ENCODE data around the gene RNF14. TPM values are rescaled to one million over a fixed set of nuclear protein-coding genes. Genes with fewer than 3 reads are reported as not detected.

The RNF14 gene
- total RNA-seq, 1 experiment from 2014 or later: 37.5 TPM

DNA sequence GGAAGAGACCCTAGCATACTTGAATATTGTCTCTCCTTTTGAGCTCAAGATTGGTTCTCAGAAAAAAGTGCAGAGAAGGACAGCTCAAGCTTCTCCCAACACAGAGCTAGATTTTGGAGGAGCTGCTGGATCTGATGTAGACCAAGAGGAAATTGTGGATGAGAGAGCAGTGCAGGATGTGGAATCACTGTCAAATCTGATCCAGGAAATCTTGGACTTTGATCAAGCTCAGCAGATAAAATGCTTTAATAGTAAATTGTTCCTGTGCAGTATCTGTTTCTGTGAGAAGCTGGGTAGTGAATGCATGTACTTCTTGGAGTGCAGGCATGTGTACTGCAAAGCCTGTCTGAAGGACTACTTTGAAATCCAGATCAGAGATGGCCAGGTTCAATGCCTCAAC is 9.5 kb downstream of the RNF14 start:
- ChIA-PET RAD21 (ENCODE audit: low non-redundant PET in 1 of 2, low total read pairs in 2 of 2, uncharacterized antibody in 2 of 2, unreplicated experiment in 2 of 2) (no interaction called here), CTCF (interaction anchor here (1.9 to 2.4 kb wide), 2 partner anchors 9 to 13 kb away, joined by 7 to 10 read pairs; partner anchors contain the start of gene RNF14), POLR2A (no interaction called here)
- Histone ChIP-seq H3K4me1 (ENCODE audit: control insufficient read depth in 1 of 2, insufficient read depth in 2 of 2, low read length in 2 of 2) (no peaks in the 10 kb centered on the region), H3K79me2 (ENCODE audit: insufficient read depth, low read length) (no peaks in the 10 kb centered on the region), H3K9me2 (ENCODE audit: insufficient read depth) (no peaks in the 10 kb centered on the region), H4K20me1 (ENCODE audit: insufficient read depth) (no peaks in the 10 kb centered on the region), H3K36me3 (ENCODE audit: control insufficient read depth in 1 of 2, insufficient read depth in 2 of 2, low read length in 2 of 2) (peaks cover 36 to 48% of the 10 kb centered on the region in 2 experiments), H3K27ac (ENCODE audit: low read depth, low read length) (no peak overlapping the region), H3K9ac (ENCODE audit: low read length) (no peak overlapping the region), H3K27me3 (ENCODE audit: insufficient read depth, low read length) (no peaks in the 10 kb centered on the region), H3K4me3 (replicated peaks in 1 of 2; ENCODE audit: low read depth in 1 of 2, low read length in 2 of 2) (no peak overlapping the region), H3K4me2 (ENCODE audit: low read length) (no peak overlapping the region), H3K9me3 (ENCODE audit: control insufficient read depth in 1 of 2, insufficient read depth in 1 of 2, low read depth in 1 of 2, low read length in 2 of 2) (no peaks in the 10 kb centered on the region), H2AFZ (ENCODE audit: low read depth, low read length, poor library complexity, severe bottlenecking) (no peak overlapping the region)
- BruUV-seq (replicated peaks): no TSS peak
- TF ChIP-seq ZNF274 (IDR thresholded peaks at IDR 0.05; ENCODE audit: low read depth, low read length) (no peak), TCF7L2 (IDR thresholded peaks at IDR 0.05; ENCODE audit: borderline replicate concordance, extremely low read depth, insufficient read depth, insufficient read length) (no peak)
- intact Hi-C loops (cut with micrococcal nuclease): no loop called here
- ATAC-seq (no peak), DNase-seq (ENCODE audit: low read depth, low spot score) (no peak)

DNA sequence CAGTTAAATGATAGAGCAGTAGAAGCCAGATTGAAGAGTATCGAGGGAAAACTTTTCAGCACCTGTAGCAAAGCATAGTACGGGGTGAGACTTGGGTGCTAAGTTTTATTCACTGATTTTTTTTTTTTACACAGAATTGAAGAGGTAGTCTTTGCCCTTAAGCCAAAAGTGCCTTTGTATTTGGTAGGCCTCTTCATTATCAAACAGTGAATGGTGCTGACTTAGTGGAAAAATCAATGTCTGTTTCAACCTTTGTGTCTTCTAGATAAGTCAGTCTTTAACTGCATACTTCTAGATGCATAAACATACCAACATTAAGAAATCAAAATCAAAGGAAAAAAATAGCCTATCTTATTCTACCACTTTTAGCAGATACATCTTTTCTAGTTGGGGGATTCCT is 13.7 kb downstream of the RNF14 start:
- H3K79me2 ChIP-seq (ENCODE audit: insufficient read depth, low read length): no peaks in the 10 kb centered on the region
- RAD21 ChIA-PET (ENCODE audit: low non-redundant PET in 1 of 2, low total read pairs in 2 of 2, uncharacterized antibody in 2 of 2, unreplicated experiment in 2 of 2): no interaction called here
- no peaks in the 10 kb centered on the region for H3K9me3 ChIP-seq (ENCODE audit: control insufficient read depth in 1 of 2, insufficient read depth in 1 of 2, low read depth in 1 of 2, low read length in 2 of 2)
- no peak overlapping the region for H3K4me2 ChIP-seq (ENCODE audit: low read length)
- BruUV-seq (replicated peaks): no TSS peak
- no peak overlapping the region for H3K9ac ChIP-seq (ENCODE audit: low read length)
- ATAC-seq (no peak), DNase-seq (ENCODE audit: low read depth, low spot score) (no peak)
- peaks cover 33 to 51% of the 10 kb centered on the region in 2 experiments for H3K36me3 ChIP-seq (ENCODE audit: control insufficient read depth in 1 of 2, insufficient read depth in 2 of 2, low read length in 2 of 2)
- no peaks in the 10 kb centered on the region for H4K20me1 ChIP-seq (ENCODE audit: insufficient read depth)
- POLR2A ChIA-PET: no interaction called here
- H3K4me3 ChIP-seq (replicated peaks in 1 of 2; ENCODE audit: low read depth in 1 of 2, low read length in 2 of 2): no peak overlapping the region
- TF ChIP-seq ATF3 (IDR thresholded peaks at IDR 0.05): no peak
- no peak for TF ChIP-seq ZFX (IDR thresholded peaks at IDR 0.05)
- no peak for TF ChIP-seq ZNF274 (IDR thresholded peaks at IDR 0.05; ENCODE audit: low read depth, low read length)
- no peak for TF ChIP-seq POLR2AphosphoS5 (IDR thresholded peaks at IDR 0.05; ENCODE audit: low read depth, low read length)
- no peak for TF ChIP-seq FOSL1 (IDR thresholded peaks at IDR 0.05; ENCODE audit: low read depth)
- TF ChIP-seq, protein P1, sequence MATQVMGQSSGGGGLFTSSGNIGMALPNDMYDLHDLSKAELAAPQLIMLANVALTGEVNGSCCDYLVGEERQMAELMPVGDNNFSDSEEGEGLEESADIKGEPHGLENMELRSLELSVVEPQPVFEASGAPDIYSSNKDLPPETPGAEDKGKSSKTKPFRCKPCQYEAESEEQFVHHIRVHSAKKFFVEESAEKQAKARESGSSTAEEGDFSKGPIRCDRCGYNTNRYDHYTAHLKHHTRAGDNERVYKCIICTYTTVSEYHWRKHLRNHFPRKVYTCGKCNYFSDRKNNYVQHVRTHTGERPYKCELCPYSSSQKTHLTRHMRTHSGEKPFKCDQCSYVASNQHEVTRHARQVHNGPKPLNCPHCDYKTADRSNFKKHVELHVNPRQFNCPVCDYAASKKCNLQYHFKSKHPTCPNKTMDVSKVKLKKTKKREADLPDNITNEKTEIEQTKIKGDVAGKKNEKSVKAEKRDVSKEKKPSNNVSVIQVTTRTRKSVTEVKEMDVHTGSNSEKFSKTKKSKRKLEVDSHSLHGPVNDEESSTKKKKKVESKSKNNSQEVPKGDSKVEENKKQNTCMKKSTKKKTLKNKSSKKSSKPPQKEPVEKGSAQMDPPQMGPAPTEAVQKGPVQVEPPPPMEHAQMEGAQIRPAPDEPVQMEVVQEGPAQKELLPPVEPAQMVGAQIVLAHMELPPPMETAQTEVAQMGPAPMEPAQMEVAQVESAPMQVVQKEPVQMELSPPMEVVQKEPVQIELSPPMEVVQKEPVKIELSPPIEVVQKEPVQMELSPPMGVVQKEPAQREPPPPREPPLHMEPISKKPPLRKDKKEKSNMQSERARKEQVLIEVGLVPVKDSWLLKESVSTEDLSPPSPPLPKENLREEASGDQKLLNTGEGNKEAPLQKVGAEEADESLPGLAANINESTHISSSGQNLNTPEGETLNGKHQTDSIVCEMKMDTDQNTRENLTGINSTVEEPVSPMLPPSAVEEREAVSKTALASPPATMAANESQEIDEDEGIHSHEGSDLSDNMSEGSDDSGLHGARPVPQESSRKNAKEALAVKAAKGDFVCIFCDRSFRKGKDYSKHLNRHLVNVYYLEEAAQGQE (IDR thresholded peaks at IDR 0.05; ENCODE audit: low read depth): no peak
- TF ChIP-seq EZH2phosphoT487 (IDR thresholded peaks at IDR 0.05; ENCODE audit: borderline replicate concordance): no peak
- no peak for TF ChIP-seq CBX3 (IDR thresholded peaks at IDR 0.05; ENCODE audit: low read depth)
- TF ChIP-seq EGR1 (IDR thresholded peaks at IDR 0.05; ENCODE audit: low read depth): no peak
- no peak for TF ChIP-seq YY1 (IDR thresholded peaks at IDR 0.05; ENCODE audit: extremely low read depth, insufficient replicate concordance, low read depth, low read length)
- no peak for TF ChIP-seq ELF1 (IDR thresholded peaks at IDR 0.05; ENCODE audit: borderline replicate concordance, low read depth)
- no peak for TF ChIP-seq SRF (IDR thresholded peaks at IDR 0.05; ENCODE audit: low read depth)
- no peak for TF ChIP-seq CEBPB (IDR thresholded peaks at IDR 0.05; ENCODE audit: low read depth)
- TF ChIP-seq, protein P2, sequence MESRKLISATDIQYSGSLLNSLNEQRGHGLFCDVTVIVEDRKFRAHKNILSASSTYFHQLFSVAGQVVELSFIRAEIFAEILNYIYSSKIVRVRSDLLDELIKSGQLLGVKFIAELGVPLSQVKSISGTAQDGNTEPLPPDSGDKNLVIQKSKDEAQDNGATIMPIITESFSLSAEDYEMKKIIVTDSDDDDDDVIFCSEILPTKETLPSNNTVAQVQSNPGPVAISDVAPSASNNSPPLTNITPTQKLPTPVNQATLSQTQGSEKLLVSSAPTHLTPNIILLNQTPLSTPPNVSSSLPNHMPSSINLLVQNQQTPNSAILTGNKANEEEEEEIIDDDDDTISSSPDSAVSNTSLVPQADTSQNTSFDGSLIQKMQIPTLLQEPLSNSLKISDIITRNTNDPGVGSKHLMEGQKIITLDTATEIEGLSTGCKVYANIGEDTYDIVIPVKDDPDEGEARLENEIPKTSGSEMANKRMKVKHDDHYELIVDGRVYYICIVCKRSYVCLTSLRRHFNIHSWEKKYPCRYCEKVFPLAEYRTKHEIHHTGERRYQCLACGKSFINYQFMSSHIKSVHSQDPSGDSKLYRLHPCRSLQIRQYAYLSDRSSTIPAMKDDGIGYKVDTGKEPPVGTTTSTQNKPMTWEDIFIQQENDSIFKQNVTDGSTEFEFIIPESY (IDR thresholded peaks at IDR 0.05; ENCODE audit: extremely low read depth, insufficient replicate concordance, low read length): no peak
- TF ChIP-seq SIN3A (IDR thresholded peaks at IDR 0.05; ENCODE audit: low read depth): no peak
- CTCF ChIA-PET: no interaction called here
- no peak overlapping the region for H3K27ac ChIP-seq (ENCODE audit: low read depth, low read length)
- no peak overlapping the region for H2AFZ ChIP-seq (ENCODE audit: low read depth, low read length, poor library complexity, severe bottlenecking)
- no peaks in the 10 kb centered on the region for H3K27me3 ChIP-seq (ENCODE audit: insufficient read depth, low read length)
- no peaks in the 10 kb centered on the region for H3K9me2 ChIP-seq (ENCODE audit: insufficient read depth)
- H3K4me1 ChIP-seq (ENCODE audit: control insufficient read depth in 1 of 2, insufficient read depth in 2 of 2, low read length in 2 of 2): no peaks in the 10 kb centered on the region
- intact Hi-C loops (cut with micrococcal nuclease): no loop called here

All from HCT116 (cell line).